B cell (primary cell): ENCODE results near the gene OR7C2. TPM values are rescaled to one million over a fixed set of nuclear protein-coding genes. Genes with fewer than 3 reads are reported as not detected.

ENCODE experiments used
- ATAC-seq: fragments of 200-7000 bp; cut with Tn5 transposase; one replicate; pipeline ENCODE4 v1.10.0; 2021; ENCODE audit warnings: low read depth, mild to moderate bottlenecking, moderate number of reproducible peaks, moderate library complexity
- CTCF ChIA-PET: fragments of 350-600 bp; sonication (Branson Sonifier 250); formaldehyde crosslinking; loops from one replicate; lab custom pipeline; 2021; ENCODE audit warnings: antibody characterized with exemption, inconsistent platforms; lab: Charles Lee
- POLR2A ChIA-PET: fragments of 350-600 bp; sonication (Branson Sonifier 250); formaldehyde crosslinking; loops from one replicate; lab custom pipeline; 2021; ENCODE audit warnings: antibody characterized with exemption; lab: Charles Lee
- DNase-seq: peaks from one replicate; pipeline ENCODE4 v3.0.0; 2013
- H2AFZ ChIP-seq: 2 replicates; pipeline ENCODE4 v1.6.1; 2012; ENCODE audit warnings: mild to moderate bottlenecking, low read depth, low read length; ENCODE audit not compliant: insufficient read depth, poor library complexity, severe bottlenecking
- H3K27ac ChIP-seq, 2 donors: 1 replicate in 1 of 2; 2 replicates in 1 of 2; pipeline ENCODE4 v1.5.1; 2012 to 2013; ENCODE audit warnings: low read length in 2 of 2, mild to moderate bottlenecking in 2 of 2, moderate library complexity in 1 of 2
- H3K27me3 ChIP-seq, 4 experiments: fragments of 200-600 bp in 1 of 4; sonication (generic) in 1 of 4; replicated peaks in 1 of 4; 1 replicate in 2 of 4; 2 replicates in 2 of 4; pipeline versions ENCODE4 v1.6.1 to v1.7.0; 2013 to 2016; ENCODE audit warnings: low read length in 3 of 4, mild to moderate bottlenecking in 2 of 4, mixed read lengths in 1 of 4, moderate library complexity in 1 of 4; ENCODE audit not compliant: insufficient read depth in 4 of 4, control insufficient read depth in 3 of 4; ENCODE audit errors: control extremely low read depth in 1 of 4
- H3K36me3 ChIP-seq, 2 experiments: replicated peaks in 1 of 2; 1 replicate in 1 of 2; 2 replicates in 1 of 2; pipeline versions ENCODE4 v1.6.1 to v1.7.1; 2013; ENCODE audit warnings: low read length in 1 of 2; ENCODE audit not compliant: insufficient read depth in 2 of 2, control insufficient read depth in 1 of 2; ENCODE audit errors: control extremely low read depth in 1 of 2, extremely low read depth in 1 of 2
- H3K4me1 ChIP-seq, 2 donors: fragments of 200-600 bp in 1 of 2; sonication (generic) in 1 of 2; 1 replicate in 1 of 2; 2 replicates in 1 of 2; pipeline versions ENCODE4 v1.5.1 to v1.6.1; 2013 to 2017; ENCODE audit warnings: low read length in 2 of 2; ENCODE audit not compliant: control insufficient read depth in 2 of 2, insufficient read depth in 2 of 2
- H3K4me2 ChIP-seq: replicated peaks from 2 replicates; pipeline ENCODE3; 2012; ENCODE audit warnings: mild to moderate bottlenecking, low read depth, low read length; ENCODE audit not compliant: poor library complexity, severe bottlenecking
- H3K4me3 ChIP-seq, 5 experiments: fragments of 200-600 bp in 1 of 5; sonication (generic) in 1 of 5; 1 replicate in 3 of 5; 2 replicates in 2 of 5; pipeline versions ENCODE4 v1.5.1 to v1.7.0; 2011 to 2016; ENCODE audit warnings: low read length in 4 of 5, mild to moderate bottlenecking in 4 of 5, low read depth in 2 of 5, control low read depth in 1 of 5, moderate library complexity in 1 of 5; ENCODE audit not compliant: insufficient read depth in 1 of 5; ENCODE audit errors: control extremely low read depth in 1 of 5, extremely low read depth in 1 of 5
- H3K79me2 ChIP-seq: fragments of 200-600 bp; sonication (generic); one replicate; pipeline ENCODE4 v1.6.0; 2016; ENCODE audit warnings: low read length; ENCODE audit not compliant: control insufficient read depth, insufficient read depth
- H3K9ac ChIP-seq: fragments of 200-600 bp; sonication (generic); 2 replicates; pipeline ENCODE4 v1.6.1; 2017; ENCODE audit warnings: mild to moderate bottlenecking, low read length, moderate library complexity
- H3K9me3 ChIP-seq, 3 donors: one replicate each; pipeline versions ENCODE4 v1.6.1 to v1.7.1; 2013; ENCODE audit warnings: low read length in 2 of 3; ENCODE audit not compliant: control insufficient read depth in 2 of 3, insufficient read depth in 1 of 3; ENCODE audit errors: control extremely low read depth in 1 of 3
- H4K20me1 ChIP-seq: 2 replicates; pipeline ENCODE4 v1.6.0; 2012; ENCODE audit warnings: mild to moderate bottlenecking, low read length; ENCODE audit not compliant: insufficient read depth, control insufficient read depth, poor library complexity, severe bottlenecking
- H3K27ac Mint-ChIP-seq: one replicate; pipeline ENCODE4 v1.8.0; 2021; ENCODE audit warnings: mixed read lengths
- H3K27me3 Mint-ChIP-seq: one replicate; pipeline ENCODE4 v1.8.0; 2021; ENCODE audit warnings: mixed read lengths
- H3K4me1 Mint-ChIP-seq: one replicate; pipeline ENCODE4 v1.8.0; 2021; ENCODE audit warnings: mixed read lengths
- H3K4me3 Mint-ChIP-seq: one replicate; pipeline ENCODE4 v1.8.0; 2021; ENCODE audit warnings: mixed read lengths
- H3K9me3 Mint-ChIP-seq: one replicate; pipeline ENCODE4 v1.8.0; 2022; ENCODE audit warnings: mixed read lengths; ENCODE audit not compliant: insufficient read depth
- CTCF ChIP-seq: fragments of 200-600 bp; IDR thresholded peaks from one replicate; pipeline ENCODE4 v1.8.0; 2022; ENCODE audit warnings: antibody characterized with exemption, mild to moderate bottlenecking
- EZH2 ChIP-seq: IDR thresholded peaks from 2 replicates; pipeline ENCODE4 v1.6.1; 2012; ENCODE audit warnings: borderline replicate concordance, low read depth, mild to moderate bottlenecking, moderate library complexity, low read length; ENCODE audit not compliant: insufficient read depth, poor library complexity, severe bottlenecking
- whole genome bisulfite sequencing: methylation state at CpG from one replicate; pipeline ENCODE4 v1.1.5; 2013; ENCODE audit warnings: missing lambda C conversion rate; ENCODE audit not compliant: insufficient coverage; 5-methylcytosine and 5-hydroxymethylcytosine counted together
- intact Hi-C: fragments of 100-400 bp; cut with micrococcal nuclease; formaldehyde crosslinking; loops from one replicate; pipeline ENCODE4 v1.10.0; 2022
- polyA plus RNA-seq: library from polyadenylated mRNA; depleted of rRNA; stranded (reverse); fragments of >200 nt; gene quantifications from 2 replicates; pipeline ENCODE4 v1.2.3, GENCODE V29; 2012
- total RNA-seq, 2 donors: library from RNA; stranded (reverse); fragments of 120-200 nt in 1 of 2; gene quantifications; 1 replicate in 1 of 2; 2 replicates in 1 of 2; pipeline versions ENCODE4 v1.2.3 to v1.2.4, GENCODE V29; 2013 to 2022

The OR7C2 gene
- total and polyA plus RNA-seq, 2 donors (not counting 1 experiment from before 2014, with no cell fraction given), result not detected

- Histone ChIP-seq H4K20me1 (no peaks in the 10 kb centered on the region), H3K9me3 (peaks cover 0 to 4% (median 0%) of the 10 kb centered on the region in 3 donors), H2AFZ (no peak overlapping the region), H3K4me1 (peaks cover 4 to 5% of the 10 kb centered on the region in 2 donors), H3K79me2 (no peaks in the 10 kb centered on the region), H3K4me3 (no peak overlapping the region), H3K9ac (no peak overlapping the region), H3K36me3 (no peaks in the 10 kb centered on the region), H3K4me2 (no peak overlapping the region), H3K27ac (no peak overlapping the region), H3K27me3 (peaks cover 0 to 24% (median 10%) of the 10 kb centered on the region in 4 experiments)
- no peak overlapping the region for H3K27ac Mint-ChIP-seq
- H3K27me3 Mint-ChIP-seq, result peaks cover 49% of the 10 kb centered on the region
- ChIA-PET CTCF (no interaction called here), POLR2A (no interaction called here)
- no peak for ATAC-seq
- no peaks in the 10 kb centered on the region for H3K9me3 Mint-ChIP-seq
- H3K4me1 Mint-ChIP-seq, result peaks cover 4% of the 10 kb centered on the region
- intact Hi-C loops, result no loop called here
- TF ChIP-seq EZH2 (no peak), CTCF (no peak)
- 64% methylated on average over 2 of the region's 4 CpGs for WGBS
- no peak overlapping the region for H3K4me3 Mint-ChIP-seq
- no peak for DNase-seq
Observed at GRCh38 chr19:14974488-14974887, 33.2 kb downstream of the OR7C2 start.

- no peak overlapping the region for H3K4me3 ChIP-seq
- H3K4me1 Mint-ChIP-seq, result peaks cover 8% of the 10 kb centered on the region
- ChIA-PET POLR2A (interaction anchor here (0.7 kb wide), 1 partner anchor 144 kb away, joined by 5 read pairs; no protein-coding TSS in a partner anchor), CTCF (no interaction called here)
- H3K27me3 ChIP-seq, result peaks cover 0 to 44% (median 13%) of the 10 kb centered on the region in 4 experiments
- 94% methylated on average over 2 of the region's 5 CpGs for WGBS
- intact Hi-C loops, result no loop called here
- no peaks in the 10 kb centered on the region for H3K79me2 ChIP-seq
- peaks cover 4 to 9% of the 10 kb centered on the region in 2 donors for H3K4me1 ChIP-seq
- H4K20me1 ChIP-seq, result no peaks in the 10 kb centered on the region
- TF ChIP-seq CTCF, result no peak
- TF ChIP-seq EZH2, result no peak
- H3K4me3 Mint-ChIP-seq, result no peak overlapping the region
- ATAC-seq (no peak), DNase-seq (no peak)
- peaks cover 51% of the 10 kb centered on the region for H3K27me3 Mint-ChIP-seq
- no peaks in the 10 kb centered on the region for H3K9me3 Mint-ChIP-seq
- no peaks in the 10 kb centered on the region for H3K36me3 ChIP-seq
- H2AFZ ChIP-seq, result no peak overlapping the region
- H3K4me2 ChIP-seq, result no peak overlapping the region
- no peak overlapping the region for H3K9ac ChIP-seq
- no peaks in the 10 kb centered on the region for H3K9me3 ChIP-seq
- no peak overlapping the region for H3K27ac ChIP-seq
- no peak overlapping the region for H3K27ac Mint-ChIP-seq
Observed at GRCh38 chr19:14977128-14977527, 35.8 kb downstream of the OR7C2 start.
